HCT116 (cell line): Measurements from ENCODE around the gene GAB2. TPM values are rescaled to one million over a fixed set of nuclear protein-coding genes. Genes with fewer than 3 reads are reported as not detected.

Experiments
- ATAC-seq: fragments of 200-7000 bp; cut with Tn5 transposase; 2 replicates; pipeline ENCODE4 v1.9.1; 2020; ENCODE audit warnings: mild to moderate bottlenecking, moderate library complexity
- BruUV-seq: library from RNA; stranded (reverse); fragments of 400-500 nt; replicated peaks from 2 replicates; lab custom pipeline; 2021; lab: Mats Ljungman, UMichigan
- CTCF ChIA-PET: fragments of 300-600 bp; sonication (Branson Sonifier 250); formaldehyde crosslinking; loops from one replicate; lab custom pipeline; 2021; ENCODE audit warnings: antibody characterized with exemption; lab: Charles Lee
- POLR2A ChIA-PET: fragments of 300-600, 350-600 bp; sonication (Branson Sonifier 250); formaldehyde crosslinking; loops from one replicate; lab custom pipeline; 2021; ENCODE audit warnings: antibody characterized with exemption; lab: Charles Lee
- RAD21 ChIA-PET, 2 experiments: fragments of 300-600 bp; sonication (Branson Sonifier 250); formaldehyde crosslinking; loops; one replicate each; lab custom pipeline; 2023; ENCODE audit warnings: low total read pairs in 2 of 2; ENCODE audit not compliant: uncharacterized antibody in 2 of 2, unreplicated experiment in 2 of 2, low non-redundant PET in 1 of 2; lab: Charles Lee
- DNase-seq: peaks from one replicate; pipeline ENCODE4 v3.0.0-alpha.2; 2010; ENCODE audit warnings: low read depth, low spot score
- H2AFZ ChIP-seq: fragments of 200-600 bp; shearing (Covaris generic), sonication (generic); 2 replicates; pipeline ENCODE4 v1.6.1; 2017; ENCODE audit warnings: low read depth, mixed run types, mixed read lengths, antibody characterized with exemption, low read length; ENCODE audit not compliant: poor library complexity, severe bottlenecking
- H3K27ac ChIP-seq: 2 replicates; pipeline ENCODE4 v1.5.1; 2012; ENCODE audit warnings: low read depth, low read length
- H3K27me3 ChIP-seq: fragments of 200-600 bp; sonication (generic); 2 replicates; pipeline ENCODE4 v1.6.1; 2016; ENCODE audit warnings: mixed run types, low read length, mixed read lengths; ENCODE audit not compliant: insufficient read depth
- H3K36me3 ChIP-seq, 2 experiments: fragments of 200-500 bp in 1 of 2; fragments of 200-600 bp in 1 of 2; sonication (Bioruptor generic) in 1 of 2; sonication (generic) in 1 of 2; 2 replicates each; pipeline versions ENCODE4 v1.5.1 to v1.6.1; 2014 to 2016; ENCODE audit warnings: low read length in 2 of 2, inconsistent platforms in 1 of 2, mixed read lengths in 1 of 2, mixed run types in 1 of 2; ENCODE audit not compliant: insufficient read depth in 2 of 2, control insufficient read depth in 1 of 2
- H3K4me1 ChIP-seq, 2 experiments: fragments of 200-600 bp in 1 of 2; sonication (generic) in 1 of 2; 2 replicates each; pipeline versions ENCODE4 v1.5.1 to v1.6.1; 2012 to 2017; ENCODE audit warnings: low read length in 2 of 2, inconsistent platforms in 1 of 2, mild to moderate bottlenecking in 1 of 2, mixed read lengths in 1 of 2, mixed run types in 1 of 2, moderate library complexity in 1 of 2; ENCODE audit not compliant: insufficient read depth in 2 of 2, control insufficient read depth in 1 of 2
- H3K4me2 ChIP-seq: fragments of 200-600 bp; sonication (generic); 2 replicates; pipeline ENCODE4 v1.6.1; 2017; ENCODE audit warnings: mixed run types, low read length, mixed read lengths
- H3K4me3 ChIP-seq, 2 experiments: fragments of 200-600 bp in 1 of 2; sonication (generic) in 1 of 2; replicated peaks in 1 of 2; 2 replicates each; pipeline ENCODE4 v1.5.1; 2011 to 2016; ENCODE audit warnings: low read length in 2 of 2, control low read depth in 1 of 2, low read depth in 1 of 2, mild to moderate bottlenecking in 1 of 2, mixed read lengths in 1 of 2, mixed run types in 1 of 2
- H3K79me2 ChIP-seq: fragments of 200-600 bp; sonication (generic); 2 replicates; pipeline ENCODE4 v1.6.1; 2017; ENCODE audit warnings: mild to moderate bottlenecking, mixed run types, low read length, moderate library complexity, mixed read lengths; ENCODE audit not compliant: insufficient read depth
- H3K9ac ChIP-seq: fragments of 200-600 bp; sonication (generic); 2 replicates; pipeline ENCODE4 v1.6.1; 2016; ENCODE audit warnings: low read length, mixed read lengths
- H3K9me2 ChIP-seq: fragments of 200-600 bp; sonication (generic), shearing (Covaris generic); 2 replicates; pipeline ENCODE4 v1.6.1; 2017; ENCODE audit warnings: mixed run types, mild to moderate bottlenecking, moderate library complexity; ENCODE audit not compliant: insufficient read depth
- H3K9me3 ChIP-seq, 2 experiments: fragments of 200-500 bp in 1 of 2; fragments of 200-600 bp in 1 of 2; sonication (Bioruptor generic) in 1 of 2; sonication (generic) in 1 of 2; 2 replicates each; pipeline ENCODE4 v1.6.1; 2014 to 2017; ENCODE audit warnings: low read length in 2 of 2, mixed read lengths in 2 of 2, inconsistent platforms in 1 of 2, low read depth in 1 of 2, mild to moderate bottlenecking in 1 of 2, mixed run types in 1 of 2, moderate library complexity in 1 of 2; ENCODE audit not compliant: control insufficient read depth in 1 of 2, insufficient read depth in 1 of 2
- H4K20me1 ChIP-seq: fragments of 200-600 bp; sonication (generic), shearing (Covaris generic); 2 replicates; pipeline ENCODE4 v1.6.1; 2017; ENCODE audit warnings: mixed run types, mild to moderate bottlenecking, moderate library complexity; ENCODE audit not compliant: insufficient read depth
- ATF3 ChIP-seq: IDR thresholded peaks from 2 replicates; pipeline ENCODE4 v1.6.1; 2012
- CBX3 ChIP-seq: IDR thresholded peaks from 2 replicates; pipeline ENCODE4 v1.6.1; 2012; ENCODE audit warnings: low read depth
- CEBPB ChIP-seq: IDR thresholded peaks from 2 replicates; pipeline ENCODE4 v1.6.1; 2012; ENCODE audit warnings: low read depth
- CTCF ChIP-seq, 3 experiments: fragments of 200-600 bp in 1 of 3; sonication (generic) in 1 of 3; IDR thresholded peaks in 2 of 3; conservative IDR thresholded peaks in 1 of 3; 2 replicates each; pipeline ENCODE4 v1.5.1; 2012 to 2017; ENCODE audit warnings: low read depth in 2 of 3, low read length in 2 of 3, antibody characterized with exemption in 1 of 3, borderline replicate concordance in 1 of 3, control low read depth in 1 of 3, mild to moderate bottlenecking in 1 of 3, mixed read lengths in 1 of 3, mixed run types in 1 of 3, moderate library complexity in 1 of 3; ENCODE audit not compliant: insufficient read depth in 1 of 3
- EGR1 ChIP-seq: IDR thresholded peaks from 2 replicates; pipeline ENCODE4 v1.6.1; 2012; ENCODE audit warnings: low read depth
- ELF1 ChIP-seq: IDR thresholded peaks from 2 replicates; pipeline ENCODE4 v1.6.1; 2012; ENCODE audit warnings: low read depth, borderline replicate concordance
- EZH2phosphoT487 ChIP-seq: fragments of 200-600 bp; IDR thresholded peaks from 2 replicates; pipeline ENCODE4 v1.6.1; 2018; ENCODE audit warnings: antibody characterized with exemption, borderline replicate concordance
- FOSL1 ChIP-seq: IDR thresholded peaks from 2 replicates; pipeline ENCODE4 v1.6.1; 2012; ENCODE audit warnings: low read depth
- JUND ChIP-seq: IDR thresholded peaks from 2 replicates; pipeline ENCODE4 v1.6.1; 2012
- MAX ChIP-seq: IDR thresholded peaks from 2 replicates; pipeline ENCODE4 v1.6.1; 2012
- POLR2A ChIP-seq: IDR thresholded peaks from 2 replicates; pipeline ENCODE4 v1.7.0; 2011; ENCODE audit warnings: borderline replicate concordance; ENCODE audit not compliant: insufficient read depth, insufficient read length; ENCODE audit errors: extremely low read depth
- POLR2AphosphoS5 ChIP-seq: IDR thresholded peaks from 2 replicates; pipeline ENCODE4 v1.6.1; 2011; ENCODE audit warnings: mild to moderate bottlenecking, low read depth, low read length, moderate library complexity
- RAD21 ChIP-seq: IDR thresholded peaks from 2 replicates; pipeline ENCODE4 v1.6.1; 2012; ENCODE audit warnings: low read depth, mild to moderate bottlenecking
- SIN3A ChIP-seq: IDR thresholded peaks from 2 replicates; pipeline ENCODE4 v1.6.1; 2012; ENCODE audit warnings: low read depth
- SP1 ChIP-seq: IDR thresholded peaks from 2 replicates; pipeline ENCODE4 v1.6.1; 2012; ENCODE audit warnings: low read depth
- SRF ChIP-seq: IDR thresholded peaks from 2 replicates; pipeline ENCODE4 v1.6.1; 2012; ENCODE audit warnings: low read depth
- TCF7L2 ChIP-seq: IDR thresholded peaks from 2 replicates; pipeline ENCODE4 v1.7.0; 2011; ENCODE audit warnings: borderline replicate concordance, inconsistent platforms; ENCODE audit not compliant: insufficient read depth, insufficient read length; ENCODE audit errors: extremely low read depth
- YY1 ChIP-seq: IDR thresholded peaks from 2 replicates; pipeline ENCODE4 v1.6.1; 2011; ENCODE audit warnings: low read length, low read depth, moderate library complexity, mild to moderate bottlenecking; ENCODE audit not compliant: insufficient replicate concordance; ENCODE audit errors: extremely low read depth
- intact Hi-C: fragments of 100-400 bp; cut with micrococcal nuclease; formaldehyde crosslinking; loops from 2 replicates; pipeline ENCODE4 v1.10.0; 2022
- total RNA-seq: library from RNA; stranded (reverse); gene quantifications from one replicate; pipeline ENCODE4 v1.2.1, GENCODE V29; 2021; ENCODE audit not compliant: unreplicated experiment

The GAB2 gene
- total RNA-seq, 1 experiment from 2014 or later, result 1.9 TPM

GRCh38 chr11:78372114-78372768, 45.4 kb downstream of the GAB2 start:
- H3K9ac ChIP-seq, result no peak overlapping the region
- CTCF ChIA-PET, result no interaction called here
- ATAC-seq (no peak), DNase-seq (no peak)
- H3K79me2 ChIP-seq, result no peaks in the 10 kb centered on the region
- POLR2A ChIA-PET, result no interaction called here
- intact Hi-C loops, result no loop called here
- no peaks in the 10 kb centered on the region for H3K4me1 ChIP-seq
- no peak overlapping the region for H3K4me3 ChIP-seq
- no peaks in the 10 kb centered on the region for H3K9me2 ChIP-seq
- no peak overlapping the region for H3K27ac ChIP-seq
- no peak for TF ChIP-seq CBX3
- TF ChIP-seq MAX, result no peak
- TF ChIP-seq POLR2A, result no peak
- TF ChIP-seq CTCF (IDR thresholded peaks at IDR 0.05 in 2 of 3, conservative IDR thresholded peaks at IDR 0.05 in 1 of 3; ENCODE audit: borderline replicate concordance in 1 of 3, insufficient read depth in 1 of 3, low read depth in 2 of 3, low read length in 2 of 3), result no peak
- no peak for TF ChIP-seq JUND
- TF ChIP-seq YY1, result no peak
- TF ChIP-seq EGR1, result no peak
- no peak for TF ChIP-seq TCF7L2
- TF ChIP-seq POLR2AphosphoS5, result no peak
- TF ChIP-seq SP1, result no peak
- no peak for TF ChIP-seq ATF3
- no peak for TF ChIP-seq FOSL1
- TF ChIP-seq CEBPB, result no peak
- no peak for TF ChIP-seq ELF1
- TF ChIP-seq EZH2phosphoT487, result no peak
- no peak for TF ChIP-seq SRF
- no peak for TF ChIP-seq RAD21
- TF ChIP-seq SIN3A, result no peak
- H3K27me3 ChIP-seq, result no peaks in the 10 kb centered on the region
- no peaks in the 10 kb centered on the region for H3K9me3 ChIP-seq
- BruUV-seq, result no TSS peak
- no peaks in the 10 kb centered on the region for H4K20me1 ChIP-seq
- RAD21 ChIA-PET, result interaction anchor here in 1 of 2 experiments (0.6 kb wide), 1 partner anchor 192 kb away, joined by 3 read pairs; no protein-coding TSS in a partner anchor
- no peaks in the 10 kb centered on the region for H3K36me3 ChIP-seq
- no peak overlapping the region for H2AFZ ChIP-seq
- no peak overlapping the region for H3K4me2 ChIP-seq
